ENCODE data around the gene RPL11. TPM values are rescaled to one million over a fixed set of nuclear protein-coding genes. Genes with fewer than 3 reads are reported as not detected.

The RPL11 gene
- total RNA-seq, 2 donors from 2014 or later, result 1,532 to 1,644 TPM

Other genes starting within 250 kb of the RPL11 start
- gene ASAP3, start 207.6 kb upstream of the RPL11 start, total RNA-seq, result 1 to 10 TPM in 1 of 2 donors, under 1 TPM in 1; 0.51 to 1.0 TPM
- gene E2F2, start 160.6 kb upstream of the RPL11 start, total RNA-seq, result 10 to 100 TPM; 19.9 to 24.7 TPM
- gene ID3, start 132.3 kb upstream of the RPL11 start, total RNA-seq, result 10 to 100 TPM; 32.3 to 37.2 TPM
- gene ELOA, start 51.7 kb downstream of the RPL11 start, total RNA-seq, result 10 to 100 TPM; 32.4 to 34.1 TPM
- gene PITHD1, start 86.6 kb downstream of the RPL11 start, total RNA-seq, result 100 to 1,000 TPM in 1 of 2 donors, 10 to 100 TPM in 1; 83.2 to 107 TPM
- 10 to 100 TPM; 63.4 to 71.5 TPM for gene LYPLA2, start 99.3 kb downstream of the RPL11 start, total RNA-seq
- 10 to 100 TPM; 26.8 to 30.7 TPM for gene GALE, start 108.9 kb downstream of the RPL11 start, total RNA-seq
- gene HMGCL, start 133.6 kb downstream of the RPL11 start, total RNA-seq, result 10 to 100 TPM; 44.1 to 47.4 TPM
- 1 to 10 TPM; 5.5 to 9.0 TPM for gene FUCA1, start 176.5 kb downstream of the RPL11 start, total RNA-seq
- gene CNR2, start 221.6 kb downstream of the RPL11 start, total RNA-seq, result under 1 TPM; 0.35 to 0.72 TPM

All from activated T-cell treated with anti-CD3 and anti-CD28 coated beads, Interleukin-2, amount 50 U/mL, for 72 hours (primary cell).